Dermis blood vessel endothelial cell (primary cell): ENCODE results near the gene AHDC1. TPM values are rescaled to one million over a fixed set of nuclear protein-coding genes. Genes with fewer than 3 reads are reported as not detected.

Experiments
- DNase-seq: peaks from one replicate; pipeline ENCODE4 v3.0.0; 2010
- total RNA-seq: library from RNA; depleted of rRNA; stranded (reverse); fragments of >200 nt; gene quantifications from 2 replicates; pipeline ENCODE4 v1.2.3, GENCODE V29; 2014

The AHDC1 gene
- total RNA-seq, 1 donor from 2014 or later: 7.1 TPM

DNA sequence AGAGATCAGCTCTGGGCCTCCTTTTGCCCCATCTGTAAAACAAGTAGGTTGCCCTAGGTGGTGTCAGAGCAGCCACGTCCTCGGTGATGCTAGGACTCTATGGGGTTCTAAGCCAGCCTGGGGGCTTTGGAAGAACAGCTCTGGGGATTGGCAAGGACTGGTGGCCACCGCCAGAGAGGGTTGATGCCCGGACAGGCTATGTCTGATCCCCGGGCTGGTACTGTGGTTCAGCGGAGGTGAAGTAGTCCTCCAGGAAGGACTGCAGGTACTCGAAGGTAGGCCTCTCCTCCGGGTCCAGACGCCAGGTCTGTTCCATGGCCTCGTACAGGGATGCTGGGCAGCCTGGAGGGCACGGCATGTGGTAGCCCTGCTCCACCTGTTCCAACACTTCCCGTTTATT lies 8.8 kb upstream of the AHDC1 start:
- DNase-seq: no peak

GRCh38 chr1:27611450-27611849 lies 7.5 kb upstream of the AHDC1 start:
- no peak for DNase-seq

DNA sequence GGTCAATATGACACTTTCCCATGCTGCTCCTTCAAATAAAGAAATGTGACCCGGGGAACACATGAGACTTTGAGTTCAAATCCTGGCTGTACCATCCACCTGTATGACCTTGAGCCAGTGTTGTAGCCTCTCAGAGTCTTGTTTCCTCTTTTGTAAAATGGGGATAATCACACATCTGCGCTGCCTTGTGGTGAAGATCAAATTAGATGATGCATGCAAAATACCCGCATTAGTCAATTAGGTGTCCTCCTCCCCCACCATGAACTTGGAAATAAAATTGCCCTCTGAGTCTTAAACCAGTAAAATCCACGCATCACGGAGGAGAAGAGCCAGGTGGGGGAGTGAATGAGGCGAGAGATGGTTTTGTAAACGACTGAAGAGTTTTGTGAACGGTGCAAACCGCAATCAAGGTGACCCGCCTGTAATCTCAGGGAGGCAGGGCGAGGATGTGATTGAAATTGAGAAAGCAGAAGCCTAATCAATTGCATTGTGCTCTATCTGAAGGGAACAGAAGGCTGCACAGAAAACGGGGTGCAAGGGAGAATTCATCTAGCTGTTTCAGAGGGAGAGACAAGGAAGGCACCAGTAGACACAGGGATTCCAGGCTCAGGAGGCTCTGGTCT lies 5.8 kb upstream of the AHDC1 start:
- no peak for DNase-seq

- DNase-seq: no peak
Observed at GRCh38 chr1:27609210-27609555, 5.2 kb upstream of the AHDC1 start.

DNA sequence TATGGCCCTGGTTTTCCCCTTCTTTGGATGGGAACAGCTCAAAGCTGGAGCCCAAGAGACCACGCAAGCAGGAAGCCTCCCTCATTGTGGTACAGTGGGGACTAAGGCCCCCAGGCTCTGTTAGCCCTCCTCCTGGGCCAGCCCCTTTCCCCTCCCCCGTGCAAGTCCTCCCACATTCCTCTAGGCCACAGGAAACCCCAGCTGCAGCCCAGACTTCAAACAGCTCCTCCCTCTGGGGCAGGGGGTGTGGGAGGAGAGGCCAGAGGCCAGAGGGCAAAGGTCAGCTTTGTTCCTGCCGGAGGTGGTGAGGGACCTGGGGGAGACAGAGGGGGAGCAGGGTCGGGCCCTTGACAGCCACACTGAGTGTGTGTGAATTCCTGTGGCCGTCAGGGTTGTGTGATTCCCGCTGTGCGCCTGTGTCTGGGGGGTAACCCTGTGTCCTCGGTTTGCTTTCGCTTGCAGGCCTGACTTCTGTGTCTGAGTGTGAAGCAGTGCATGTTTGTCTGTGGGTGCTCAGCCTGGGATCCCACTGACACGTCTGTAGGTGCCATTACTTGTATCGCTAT lies 3.4 kb upstream of the AHDC1 start:
- no peak for DNase-seq

GRCh38 chr1:27606708-27607238 lies 2.8 kb upstream of the AHDC1 start:
- peak; percentile 47 for DNase-seq

DNA sequence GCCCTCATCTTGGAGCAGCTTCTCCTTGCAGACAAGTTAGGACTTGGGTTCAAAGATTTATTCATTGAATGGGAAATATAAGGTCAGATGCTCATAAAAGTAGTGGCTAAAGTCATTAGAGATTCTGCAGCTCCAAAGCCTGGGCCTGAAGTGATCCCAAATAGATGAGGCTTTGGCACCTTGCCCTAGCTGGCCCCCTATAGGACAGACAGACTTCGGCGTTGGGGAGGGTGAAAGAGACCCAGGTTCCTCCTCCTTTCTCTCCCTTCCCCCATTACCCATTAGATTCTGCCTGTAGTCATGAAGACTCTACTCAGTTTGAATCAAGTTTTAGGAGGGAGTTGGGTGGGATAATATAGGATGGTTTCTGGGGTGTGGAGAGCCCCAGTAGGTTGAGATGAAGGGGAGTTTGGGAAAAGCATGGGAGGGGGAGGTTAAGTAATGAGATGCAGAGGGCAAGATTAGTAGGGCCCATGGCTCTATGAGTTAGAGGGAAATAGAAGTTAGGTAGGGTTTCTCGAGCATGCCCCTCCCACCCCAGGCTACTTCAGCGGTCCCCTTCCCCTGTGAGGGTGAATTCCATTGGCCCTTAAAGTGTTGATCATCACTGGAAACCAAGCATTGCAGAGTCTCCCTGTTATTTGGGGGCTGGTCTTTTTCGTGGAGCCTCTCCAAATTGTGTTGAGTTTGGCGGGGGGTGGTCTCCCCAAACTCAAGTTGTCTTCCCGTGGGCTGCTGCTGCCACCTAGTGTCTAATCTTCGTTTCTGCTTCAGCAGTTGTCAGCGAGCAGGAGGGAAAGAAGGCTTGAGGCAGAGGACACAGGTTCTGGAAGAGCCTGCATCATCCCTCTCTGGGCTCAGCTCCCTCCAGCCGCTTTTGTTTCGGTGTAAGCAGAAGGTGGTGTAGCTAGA lies 2.1 kb upstream of the AHDC1 start:
- peak; percentile 75 for DNase-seq

DNA sequence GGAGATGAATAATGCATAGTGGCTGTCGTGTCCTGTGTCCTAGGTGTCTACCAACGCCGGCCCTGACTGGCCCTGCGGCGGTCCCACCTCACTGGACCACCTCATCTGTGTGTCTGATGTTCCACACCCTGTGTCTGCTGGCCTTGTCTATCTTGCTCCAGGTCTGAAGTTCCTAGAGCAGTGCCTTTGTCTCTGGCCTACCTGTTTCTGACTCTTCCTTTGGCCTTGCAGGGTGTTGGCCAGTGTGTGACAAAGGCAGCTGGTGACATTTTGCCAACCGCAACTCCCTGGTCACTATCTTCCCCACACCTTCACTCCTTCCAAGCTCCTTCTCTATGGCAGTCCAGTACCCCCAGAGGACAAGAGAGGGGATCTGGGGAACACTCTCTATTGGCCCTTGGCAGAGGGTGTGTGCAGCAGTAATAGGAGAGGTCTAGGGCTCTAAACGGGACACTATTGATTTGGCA lies 1.4 kb upstream of the AHDC1 start:
- DNase-seq: no peak

GRCh38 chr1:27604579-27605299 lies 795 bp upstream of the AHDC1 start:
- DNase-seq: no peak

DNA sequence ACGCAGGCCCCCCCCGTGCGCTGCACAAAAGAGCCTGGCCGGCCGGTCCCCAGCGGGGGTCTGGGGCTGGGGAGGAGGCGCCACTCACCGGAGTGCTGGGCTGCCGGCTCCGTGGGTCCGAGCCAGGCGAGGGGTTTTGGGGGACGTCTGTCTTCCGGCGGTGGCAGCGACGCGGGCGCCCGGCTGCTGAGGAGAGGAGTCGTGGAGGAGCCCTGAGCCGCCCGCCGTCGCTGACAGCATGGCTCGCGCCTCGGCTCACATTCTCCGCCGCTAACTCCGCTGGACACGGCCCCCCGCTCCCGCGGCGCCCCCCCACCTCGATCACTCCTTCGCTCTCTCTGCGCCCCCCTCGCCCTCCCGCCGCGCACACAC lies 649 bp downstream of the AHDC1 start:
- DNase-seq: peak; percentile 46

- DNase-seq: peak; percentile 61
Observed at GRCh38 chr1:27602462-27603308, 1.3 kb downstream of the AHDC1 start.

DNA sequence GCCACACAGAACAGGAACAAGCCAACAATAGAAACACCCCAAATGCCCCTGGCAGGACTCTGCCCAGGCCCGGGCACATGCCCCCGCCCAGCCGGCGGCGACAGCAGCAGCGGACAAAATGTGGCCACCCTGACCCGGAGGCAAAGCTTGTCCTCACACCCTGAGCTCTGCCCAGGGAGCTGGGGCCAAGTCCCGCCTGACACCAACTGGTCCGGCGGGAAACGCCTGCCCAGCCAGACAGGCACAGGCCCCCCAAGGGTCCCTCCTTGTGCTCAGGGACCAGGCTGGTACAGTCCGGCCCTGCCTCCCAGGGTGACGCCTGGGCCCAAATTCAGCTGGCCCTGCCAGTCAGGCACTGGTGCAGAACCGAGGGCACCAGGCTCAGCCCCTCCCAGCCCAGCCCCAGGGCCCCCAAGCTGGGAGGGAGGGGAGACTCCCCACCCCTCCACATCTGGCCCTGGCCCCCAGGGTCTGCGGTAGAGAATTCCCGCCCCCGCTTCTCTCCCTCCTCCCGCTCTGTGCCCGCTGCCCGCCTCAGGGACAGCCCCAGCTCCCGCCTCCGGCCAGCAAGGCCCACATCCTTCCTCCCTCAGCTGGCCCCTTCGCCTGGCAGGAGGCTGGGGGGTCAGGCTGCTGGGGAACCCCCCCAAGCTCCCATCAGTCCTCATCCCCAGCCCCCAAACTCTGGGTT lies 2.0 kb downstream of the AHDC1 start:
- peak; percentile 47 for DNase-seq

GRCh38 chr1:27601321-27601770 lies 2.6 kb downstream of the AHDC1 start:
- no peak for DNase-seq

- peak; percentile 44 for DNase-seq
Observed at GRCh38 chr1:27600498-27601175, 3.3 kb downstream of the AHDC1 start.

GRCh38 chr1:27599605-27600497 lies 4.1 kb downstream of the AHDC1 start:
- DNase-seq: no peak

DNA sequence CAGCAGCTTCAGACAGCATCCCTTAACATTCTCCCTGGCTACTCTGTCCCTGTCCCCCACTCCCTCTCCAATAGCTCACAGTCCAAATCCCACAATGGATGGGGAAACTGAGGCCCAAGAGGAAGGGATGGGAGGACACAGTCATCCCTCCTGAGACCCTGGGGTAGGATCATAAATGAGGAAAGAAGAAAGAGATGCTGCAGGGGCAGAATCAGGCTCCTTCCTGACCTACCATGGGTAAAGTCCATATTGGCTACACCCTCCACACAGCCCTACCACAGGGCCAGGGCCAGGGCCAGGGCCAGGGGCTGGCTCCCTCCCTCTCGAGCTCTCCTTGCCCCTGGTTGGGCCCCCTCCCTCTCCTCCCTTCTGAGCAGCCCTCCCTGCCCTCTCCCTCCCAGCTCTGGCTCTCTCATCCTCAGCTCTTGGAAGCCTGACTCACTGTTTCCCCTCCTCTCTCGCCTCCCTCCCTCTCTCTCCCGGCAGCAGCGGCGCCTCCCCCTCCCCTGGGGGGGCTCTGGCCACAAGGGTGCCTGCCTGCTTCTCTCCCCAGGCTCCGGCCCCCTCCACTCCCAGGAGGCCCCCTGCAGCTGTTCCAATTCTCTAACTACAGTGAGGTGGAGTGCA lies 4.9 kb downstream of the AHDC1 start:
- peak; percentile 79 for DNase-seq

- DNase-seq: peak; percentile 46
Observed at GRCh38 chr1:27598295-27598687, 5.7 kb downstream of the AHDC1 start.

DNA sequence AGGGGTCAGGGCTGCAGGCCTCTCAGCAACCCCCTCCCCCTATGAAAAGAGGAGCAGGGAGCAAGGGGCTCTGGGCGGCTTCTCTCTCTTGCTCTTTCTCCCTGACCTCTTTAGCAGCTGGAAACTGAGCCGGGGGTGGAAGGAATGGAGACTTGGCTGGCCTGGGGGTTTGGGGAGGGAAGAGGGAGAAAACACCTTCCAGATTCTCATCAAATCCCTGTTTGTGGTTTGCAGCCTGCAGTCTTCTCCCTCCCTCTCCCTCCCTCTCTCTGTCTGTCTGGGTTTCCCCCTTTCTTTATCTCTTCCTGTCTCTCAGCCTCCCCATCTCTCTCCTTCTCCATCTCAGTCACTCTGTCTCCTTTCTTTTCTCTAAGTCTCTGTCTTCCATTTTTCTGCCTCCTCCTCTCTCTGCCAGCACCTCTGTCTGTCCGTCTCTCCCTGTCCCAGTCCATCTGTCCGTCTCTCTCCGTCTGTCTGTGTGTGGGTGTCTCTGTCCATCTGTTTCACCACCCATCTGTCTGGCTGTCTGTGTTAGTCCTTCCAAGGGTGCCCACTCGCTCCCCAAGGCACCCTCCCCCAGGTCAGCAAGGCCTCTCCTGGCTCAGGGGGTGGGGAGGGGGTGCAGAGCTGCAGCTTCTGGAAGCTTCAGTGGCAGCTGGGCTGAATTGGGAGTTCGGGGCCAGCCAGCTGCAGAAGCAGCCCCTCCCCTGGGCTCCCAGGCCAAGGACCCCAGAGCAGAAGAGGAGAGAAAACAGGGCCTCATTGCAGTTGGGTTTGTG lies 6.2 kb downstream of the AHDC1 start:
- DNase-seq: no peak
